ENCODE measurements around the gene CRISP3. TPM values are rescaled to one million over a fixed set of nuclear protein-coding genes. Genes with fewer than 3 reads are reported as not detected.

CRISP3 gene
- total and polyA plus RNA-seq, 2 of the 4 experiments (the other 2 are of a cell fraction), result not detected

DNA sequence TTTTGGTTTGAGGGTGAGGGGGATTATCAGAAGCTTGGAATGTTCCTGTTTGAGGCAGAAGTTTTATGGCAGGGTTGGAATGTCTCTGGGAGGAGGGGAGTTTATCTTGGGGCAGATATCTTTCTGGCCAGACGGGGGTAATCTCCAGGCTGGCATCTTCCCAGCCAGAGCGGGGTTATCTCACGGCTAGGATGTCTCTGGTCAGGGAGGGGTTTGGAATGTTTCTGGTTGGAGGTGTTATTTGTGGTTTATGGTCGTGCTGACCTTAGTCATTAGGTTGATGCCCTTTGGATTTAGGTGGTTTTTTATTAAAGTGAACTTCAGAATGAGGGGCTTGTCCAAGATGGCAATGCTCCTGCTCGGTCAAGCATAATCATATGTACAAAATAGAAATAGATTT, 28.1 kb upstream of the CRISP3 start:
- H2AK9ac ChIP-seq (replicated peaks; ENCODE audit: low read depth, low read length, poor library complexity), result no peak overlapping the region
- no peak overlapping the region for H3K4me3 ChIP-seq (ENCODE audit: insufficient read depth, low read depth, low read length)
- no peak overlapping the region for H3K14ac ChIP-seq (replicated peaks; ENCODE audit: low read depth, low read length)
- no peak overlapping the region for H4K5ac ChIP-seq (ENCODE audit: low read depth, low read length)
- H3K27ac ChIP-seq (ENCODE audit: insufficient read depth, low read length), result no peak overlapping the region
- H3K9ac ChIP-seq (ENCODE audit: low read depth, low read length), result no peak overlapping the region
- no peak overlapping the region for H3K4ac ChIP-seq (ENCODE audit: low read depth, low read length)
- dilution Hi-C loops (cut with HindIII; ENCODE audit: low sequenced_read_pairs, unreplicated experiment), result no loop called here
- ChIA-PET CTCF (no interaction called here), POLR2A (ENCODE audit: unreplicated experiment) (no interaction called here)
- TF ChIP-seq POLR2A (IDR thresholded peaks at IDR 0.05; ENCODE audit: low read depth, low read length) (no peak), MAZ (IDR thresholded peaks at IDR 0.05; ENCODE audit: borderline replicate concordance, low read depth, low read length) (no peak), RCOR1 (IDR thresholded peaks at IDR 0.05; ENCODE audit: insufficient replicate concordance, low read length) (no peak), MAFK (IDR thresholded peaks at IDR 0.05; ENCODE audit: low read depth, low read length) (no peak), FOS (IDR thresholded peaks at IDR 0.05; ENCODE audit: low read depth, low read length) (no peak), SMC3 (IDR thresholded peaks at IDR 0.05; ENCODE audit: low read depth, low read length) (no peak), NFE2L2 (IDR thresholded peaks at IDR 0.05; ENCODE audit: low read depth, low read length) (no peak), MXI1 (IDR thresholded peaks at IDR 0.05; ENCODE audit: borderline replicate concordance, low read depth, low read length) (no peak), BHLHE40 (IDR thresholded peaks at IDR 0.05; ENCODE audit: low read depth, low read length) (no peak), RAD21 (IDR thresholded peaks at IDR 0.05; ENCODE audit: low read length) (no peak), CHD1 (IDR thresholded peaks at IDR 0.05; ENCODE audit: low read depth, low read length) (no peak), RFX5 (IDR thresholded peaks at IDR 0.05; ENCODE audit: low read depth, low read length) (no peak), CEBPB (IDR thresholded peaks at IDR 0.05; ENCODE audit: low read depth, low read length) (no peak)
- TF ChIP-seq, protein P1, sequence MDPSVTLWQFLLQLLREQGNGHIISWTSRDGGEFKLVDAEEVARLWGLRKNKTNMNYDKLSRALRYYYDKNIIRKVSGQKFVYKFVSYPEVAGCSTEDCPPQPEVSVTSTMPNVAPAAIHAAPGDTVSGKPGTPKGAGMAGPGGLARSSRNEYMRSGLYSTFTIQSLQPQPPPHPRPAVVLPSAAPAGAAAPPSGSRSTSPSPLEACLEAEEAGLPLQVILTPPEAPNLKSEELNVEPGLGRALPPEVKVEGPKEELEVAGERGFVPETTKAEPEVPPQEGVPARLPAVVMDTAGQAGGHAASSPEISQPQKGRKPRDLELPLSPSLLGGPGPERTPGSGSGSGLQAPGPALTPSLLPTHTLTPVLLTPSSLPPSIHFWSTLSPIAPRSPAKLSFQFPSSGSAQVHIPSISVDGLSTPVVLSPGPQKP (IDR thresholded peaks at IDR 0.05; ENCODE audit: borderline replicate concordance, low read depth, low read length), result no peak
- TF ChIP-seq, protein P2, sequence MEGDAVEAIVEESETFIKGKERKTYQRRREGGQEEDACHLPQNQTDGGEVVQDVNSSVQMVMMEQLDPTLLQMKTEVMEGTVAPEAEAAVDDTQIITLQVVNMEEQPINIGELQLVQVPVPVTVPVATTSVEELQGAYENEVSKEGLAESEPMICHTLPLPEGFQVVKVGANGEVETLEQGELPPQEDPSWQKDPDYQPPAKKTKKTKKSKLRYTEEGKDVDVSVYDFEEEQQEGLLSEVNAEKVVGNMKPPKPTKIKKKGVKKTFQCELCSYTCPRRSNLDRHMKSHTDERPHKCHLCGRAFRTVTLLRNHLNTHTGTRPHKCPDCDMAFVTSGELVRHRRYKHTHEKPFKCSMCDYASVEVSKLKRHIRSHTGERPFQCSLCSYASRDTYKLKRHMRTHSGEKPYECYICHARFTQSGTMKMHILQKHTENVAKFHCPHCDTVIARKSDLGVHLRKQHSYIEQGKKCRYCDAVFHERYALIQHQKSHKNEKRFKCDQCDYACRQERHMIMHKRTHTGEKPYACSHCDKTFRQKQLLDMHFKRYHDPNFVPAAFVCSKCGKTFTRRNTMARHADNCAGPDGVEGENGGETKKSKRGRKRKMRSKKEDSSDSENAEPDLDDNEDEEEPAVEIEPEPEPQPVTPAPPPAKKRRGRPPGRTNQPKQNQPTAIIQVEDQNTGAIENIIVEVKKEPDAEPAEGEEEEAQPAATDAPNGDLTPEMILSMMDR (conservative IDR thresholded peaks at IDR 0.05; ENCODE audit: low read depth, low read length), result no peak
- TF ChIP-seq, protein P3, sequence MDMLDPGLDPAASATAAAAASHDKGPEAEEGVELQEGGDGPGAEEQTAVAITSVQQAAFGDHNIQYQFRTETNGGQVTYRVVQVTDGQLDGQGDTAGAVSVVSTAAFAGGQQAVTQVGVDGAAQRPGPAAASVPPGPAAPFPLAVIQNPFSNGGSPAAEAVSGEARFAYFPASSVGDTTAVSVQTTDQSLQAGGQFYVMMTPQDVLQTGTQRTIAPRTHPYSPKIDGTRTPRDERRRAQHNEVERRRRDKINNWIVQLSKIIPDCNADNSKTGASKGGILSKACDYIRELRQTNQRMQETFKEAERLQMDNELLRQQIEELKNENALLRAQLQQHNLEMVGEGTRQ (IDR thresholded peaks at IDR 0.05; ENCODE audit: low read depth, low read length), result no peak
- no peak overlapping the region for H3K56ac ChIP-seq (ENCODE audit: extremely low read depth, insufficient read depth, low read length)
- H4K8ac ChIP-seq (ENCODE audit: low read depth in 2 of 2, low read length in 2 of 2), result no peak overlapping the region
- no CpG with 5 or more reads among the region's 5 CpGs for WGBS, 2 experiments (ENCODE audit: extremely low coverage in 2 of 2, insufficient read length in 1 of 2)
- BruUV-seq (replicated peaks), result no TSS peak
- H4K20me1 ChIP-seq (ENCODE audit: insufficient read depth, low read length), result no peaks in the 10 kb centered on the region
- H3K9me3 ChIP-seq (ENCODE audit: control insufficient read depth, insufficient read depth, low read length), result peaks cover 1% of the 10 kb centered on the region; the same call in 1 of the 2 replicates
- H3K4me1 ChIP-seq (ENCODE audit: control insufficient read depth, insufficient read depth, low read length), result no peaks in the 10 kb centered on the region
- H4K91ac ChIP-seq (ENCODE audit: insufficient read depth, low read depth, low read length), result no peak overlapping the region
- H2BK15ac ChIP-seq (ENCODE audit: low read depth, low read length), result no peak overlapping the region
- no peak for DNase-seq
- no peaks in the 10 kb centered on the region for H3K27me3 ChIP-seq (ENCODE audit: control insufficient read depth, insufficient read depth, low read length)
- intact Hi-C loops (cut with micrococcal nuclease), result no loop called here
- H2BK5ac ChIP-seq (ENCODE audit: low read depth, low read length, poor library complexity, severe bottlenecking), result no peak overlapping the region
- H3K79me1 ChIP-seq (ENCODE audit: low read depth in 1 of 2, low read length in 2 of 2), result no peaks in the 10 kb centered on the region
- H3K18ac ChIP-seq (ENCODE audit: low read depth, low read length), result no peak overlapping the region
- no peaks in the 10 kb centered on the region for H3K36me3 ChIP-seq (ENCODE audit: control insufficient read depth, insufficient read depth, low read length)
- ATAC-seq (ENCODE audit: low read depth), result no peak
- in situ Hi-C loops (cut with MboI; ENCODE audit: low sequenced_read_pairs), result no loop called here
- no peak overlapping the region for H2AFZ ChIP-seq (replicated peaks; ENCODE audit: low read length, poor library complexity)
- H3K4me2 ChIP-seq (ENCODE audit: low read depth, low read length), result no peak overlapping the region
- H2BK20ac ChIP-seq (ENCODE audit: low read depth, low read length), result no peak overlapping the region
- no peak overlapping the region for H2AK5ac ChIP-seq (ENCODE audit: low read depth, low read length)
- H2BK120ac ChIP-seq (ENCODE audit: low read depth, low read length), result no peak overlapping the region
- no peak overlapping the region for H3K23ac ChIP-seq (ENCODE audit: low read depth, low read length)
- H3K9me1 ChIP-seq (ENCODE audit: insufficient read depth, low read length), result no peaks in the 10 kb centered on the region

All from IMR-90 (cell line).